K562 (cell line): Measurements from ENCODE around the gene KCNJ15. TPM values are rescaled to one million over a fixed set of nuclear protein-coding genes. Genes with fewer than 3 reads are reported as not detected.

ENCODE experiments used
- ATAC-seq: fragments of 200-7000 bp; cut with Tn5 transposase; 3 replicates; pipeline ENCODE4 v1.9.1; 2020; ENCODE audit warnings: moderate library complexity
- BruUV-seq: library from RNA; stranded (reverse); fragments of 400-500 nt; replicated peaks from 2 replicates; lab custom pipeline; 2021; lab: Mats Ljungman, UMichigan
- CTCF ChIA-PET: fragments of 300-600 bp; formaldehyde crosslinking; extraction: SDS; loops from one replicate; lab custom pipeline; 2021; ENCODE audit warnings: low intra/inter-chr PET ratio; lab: Yijun Ruan, JAX
- POLR2A ChIA-PET: fragments of 300-600, 350-650 bp; sonication (Branson Sonifier 250); formaldehyde crosslinking; extraction: SDS; loops from one replicate; lab custom pipeline; 2021; ENCODE audit warnings: antibody characterized with exemption, inconsistent platforms; lab: Yijun Ruan, JAX
- DNase-seq, 4 experiments: peaks; one replicate each; pipeline versions ENCODE4 v3.0.0 to v3.0.0-alpha.2; 2011 to 2018; ENCODE audit warnings: low spot score in 3 of 4, mixed read lengths in 3 of 4; ENCODE audit errors: extremely low read depth in 1 of 4
- FAIRE-seq: peaks from 2 replicates; lab custom pipeline; 2011; peaks lifted over from hg19 to GRCh38; lab: Jason Lieb, UNC
- H2AFZ ChIP-seq: 2 replicates; pipeline ENCODE4 v1.6.0; 2011; ENCODE audit warnings: low read depth, low read length, control low read depth, inconsistent platforms
- H3K27ac ChIP-seq: fragments of 200-600 bp; 3 replicates; pipeline ENCODE4 v1.8.0; 2011; ENCODE audit warnings: low read depth, mild to moderate bottlenecking, control low read depth, inconsistent platforms, low read length, moderate library complexity, mixed read lengths; ENCODE audit errors: extremely low read depth
- H3K27me3 ChIP-seq, 2 experiments: fragments of 300-600 bp in 1 of 2; 2 replicates in 1 of 2; 3 replicates in 1 of 2; pipeline versions ENCODE4 v1.6.0 to v1.8.0; 2011; ENCODE audit warnings: inconsistent platforms in 2 of 2, low read length in 2 of 2, mild to moderate bottlenecking in 1 of 2, mixed read lengths in 1 of 2, moderate library complexity in 1 of 2; ENCODE audit not compliant: control insufficient read depth in 2 of 2, insufficient read depth in 2 of 2
- H3K36me3 ChIP-seq: fragments of 300-600 bp; 3 replicates; pipeline ENCODE4 v1.8.0; 2011; ENCODE audit warnings: mild to moderate bottlenecking, low read length, inconsistent platforms; ENCODE audit not compliant: control insufficient read depth, insufficient read depth
- H3K4me1 ChIP-seq, 2 experiments: fragments of 200-600 bp in 1 of 2; replicated peaks in 1 of 2; 2 replicates in 1 of 2; 3 replicates in 1 of 2; pipeline versions ENCODE4 v1.5.1 to v1.8.0; 2011; ENCODE audit warnings: inconsistent platforms in 2 of 2, low read length in 2 of 2, mild to moderate bottlenecking in 1 of 2, mixed read lengths in 1 of 2, moderate library complexity in 1 of 2; ENCODE audit not compliant: control insufficient read depth in 2 of 2, insufficient read depth in 2 of 2
- H3K4me2 ChIP-seq: 2 replicates; pipeline ENCODE4 v1.6.1; 2011; ENCODE audit warnings: low read length, control low read depth, inconsistent platforms, mixed read lengths; ENCODE audit not compliant: insufficient read depth
- H3K4me3 ChIP-seq: fragments of 200-600 bp; sonication (generic), shearing (Covaris generic); 2 replicates; pipeline ENCODE4 v1.5.1; 2016; ENCODE audit warnings: control low read depth, inconsistent platforms
- H3K79me2 ChIP-seq: fragments of 200-600 bp; 3 replicates; pipeline ENCODE4 v1.8.0; 2011; ENCODE audit warnings: low read length, inconsistent platforms; ENCODE audit not compliant: control insufficient read depth, insufficient read depth
- H3K9ac ChIP-seq, 2 experiments: 2 replicates each; pipeline versions ENCODE4 v1.6.0 to v1.6.1; 2011; ENCODE audit warnings: low read depth in 2 of 2, low read length in 2 of 2, control low read depth in 1 of 2, inconsistent platforms in 1 of 2, mild to moderate bottlenecking in 1 of 2, mixed read lengths in 1 of 2; ENCODE audit not compliant: insufficient read depth in 1 of 2
- H3K9me1 ChIP-seq: one replicate; pipeline ENCODE4 v1.6.0; 2011; ENCODE audit warnings: inconsistent platforms, mild to moderate bottlenecking, low read length, moderate library complexity; ENCODE audit not compliant: control insufficient read depth, insufficient read depth
- H3K9me3 ChIP-seq: replicated peaks from 2 replicates; pipeline ENCODE4 v1.5.1; 2011; ENCODE audit warnings: low read depth, low read length, inconsistent platforms; ENCODE audit not compliant: control insufficient read depth, insufficient read depth
- H4K20me1 ChIP-seq: replicated peaks from 2 replicates; pipeline ENCODE4 v1.6.1; 2011; ENCODE audit warnings: low read length, inconsistent platforms, mixed read lengths; ENCODE audit not compliant: control insufficient read depth, insufficient read depth
- BRF2 ChIP-seq: IDR thresholded peaks from 3 replicates; pipeline ENCODE4 v1.6.1; 2011; ENCODE audit warnings: borderline replicate concordance, mild to moderate bottlenecking; ENCODE audit not compliant: insufficient read length, insufficient read depth
- CHD2 ChIP-seq: IDR thresholded peaks from 2 replicates; pipeline ENCODE4 v1.6.1; 2011; ENCODE audit warnings: low read depth, low read length
- CREB3 ChIP-seq: fragments of 450-650 bp; conservative IDR thresholded peaks from 2 replicates; pipeline ENCODE4 v1.6.1; 2016; ENCODE audit warnings: missing genetic modification characterization, low read depth, mild to moderate bottlenecking, missing compliant biosample characterization, moderate library complexity
- ELK1 ChIP-seq: sonication (generic); formaldehyde crosslinking; IDR thresholded peaks from 2 replicates; pipeline ENCODE4 v1.8.1; 2022; ENCODE audit warnings: missing genetic modification reagents
- HLTF ChIP-seq: fragments of 450-650 bp; IDR thresholded peaks from 2 replicates; pipeline ENCODE4 v1.6.1; 2016
- MIER1 ChIP-seq: fragments of 450-650 bp; IDR thresholded peaks from 2 replicates; pipeline ENCODE4 v1.6.1; 2016; ENCODE audit warnings: antibody characterized with exemption, mild to moderate bottlenecking, low read depth
- MYBL2 ChIP-seq, 2 experiments: fragments of 450-650 bp in 1 of 2; sonication (generic) in 1 of 2; formaldehyde crosslinking in 1 of 2; IDR thresholded peaks; 2 replicates each; pipeline versions ENCODE4 v1.6.1 to v1.8.1; 2017 to 2022; ENCODE audit warnings: borderline replicate concordance in 1 of 2, inconsistent platforms in 1 of 2, low read depth in 1 of 2, mild to moderate bottlenecking in 1 of 2, missing genetic modification reagents in 1 of 2, moderate library complexity in 1 of 2
- NEUROD1 ChIP-seq: fragments of 150-350 bp; IDR thresholded peaks from 2 replicates; pipeline ENCODE4 v1.6.1; 2014; ENCODE audit warnings: borderline replicate concordance, low read length, low read depth; ENCODE audit not compliant: partially characterized antibody
- SMAD2 ChIP-seq: fragments of 150-350 bp; IDR thresholded peaks from 2 replicates; pipeline ENCODE4 v1.6.1; 2014; ENCODE audit warnings: low read depth, mild to moderate bottlenecking, low read length
- SPI1 ChIP-seq: IDR thresholded peaks from 2 replicates; pipeline ENCODE4 v1.6.1; 2011; ENCODE audit warnings: low read depth, low read length, control low read depth, borderline replicate concordance
- ZBTB11 ChIP-seq, 3 experiments: fragments of 200-800 bp in 1 of 3; fragments of 250-450 bp in 1 of 3; fragments of 450-650 bp in 1 of 3; sonication (Bioruptor Pico) in 1 of 3; sonication (Bioruptor generic) in 1 of 3; formaldehyde crosslinking in 1 of 3; IDR thresholded peaks; 2 replicates each; pipeline versions ENCODE4 v1.6.1 to v1.8.0; 2016 to 2022; ENCODE audit warnings: mild to moderate bottlenecking in 2 of 3, missing genetic modification characterization in 2 of 3, missing compliant biosample characterization in 1 of 3, moderate library complexity in 1 of 3
- ZBTB8A ChIP-seq: fragments of 450-650 bp; IDR thresholded peaks from 2 replicates; pipeline ENCODE4 v1.6.1; 2018; ENCODE audit warnings: mild to moderate bottlenecking, moderate library complexity; ENCODE audit not compliant: partially characterized antibody
- ZC3H8 ChIP-seq: fragments of 450-650 bp; IDR thresholded peaks from 2 replicates; pipeline ENCODE4 v1.6.1; 2017
- ZNF133 ChIP-seq: fragments of 250-450 bp; sonication (Bioruptor Pico); IDR thresholded peaks from 2 replicates; pipeline ENCODE4 v1.4.0; 2020; ENCODE audit warnings: mild to moderate bottlenecking
- ZNF384 ChIP-seq: IDR thresholded peaks from 2 replicates; pipeline ENCODE4 v1.6.1; 2012; ENCODE audit warnings: low read depth, low read length, improper control_type of control experiment
- ZNF668 ChIP-seq: fragments of 250-450 bp; sonication (Bioruptor Pico); IDR thresholded peaks from 2 replicates; pipeline ENCODE4 v1.8.0; 2022; ENCODE audit warnings: mild to moderate bottlenecking, inconsistent platforms
- ZNF77 ChIP-seq: fragments of 250-450 bp; sonication (Bioruptor Pico); IDR thresholded peaks from 2 replicates; pipeline ENCODE4 v1.5.0; 2020
- whole genome bisulfite sequencing: fragments of 100-300 bp; shearing (Covaris generic); methylation state at CpG from one replicate; pipeline ENCODE4 v1.1.6; 2016; ENCODE audit warnings: low coverage, mixed read lengths; ENCODE audit not compliant: insufficient coverage; ENCODE audit errors: missing lambda C conversion rate; 5-methylcytosine and 5-hydroxymethylcytosine counted together
- in situ Hi-C: fragments of 300-500 bp; cut with MboI; formaldehyde crosslinking; loops from 4 replicates; pipeline ENCODE4 v1.15.0; 2018; ENCODE audit warnings: inconsistent platforms, mixed read lengths
- intact Hi-C: fragments of 100-400 bp; cut with micrococcal nuclease; formaldehyde crosslinking; loops from 2 replicates; pipeline ENCODE4 v1.14.2; 2022
- polyA plus RNA-seq, 8 experiments: library from polyadenylated mRNA; depleted of rRNA in 4 of 8; stranded (reverse) in 5 of 8; unstranded in 3 of 8; fragments of >200 nt; fragmentation: Nextera tagmentation in 2 of 8; fragmentation: Illumina TruSeq in 1 of 8; extraction: Ambion mirVana in 2 of 8; extraction: Trizol in 1 of 8; gene quantifications; 2 replicates each; pipeline versions ENCODE4 v1.2.1 to v1.2.3, GENCODE V29; 2011 to 2014; ENCODE audit warnings: inconsistent platforms in 1 of 8, missing spikeins in 1 of 8
- total RNA-seq, 7 experiments: library from RNA; depleted of rRNA in 6 of 7; stranded (reverse); fragments of >200 nt in 6 of 7; fragmentation: Illumina TruSeq in 2 of 7; extraction: Trizol in 2 of 7; gene quantifications; 2 replicates each; pipeline versions ENCODE4 v1.2.1 to v1.2.3, GENCODE V29; 2011 to 2021; ENCODE audit warnings: low replicate concordance in 1 of 7

KCNJ15 gene
- total and polyA plus RNA-seq, 9 of the 15 experiments (the other 6 are each of a cell fraction or from before 2014, with no cell fraction given): 0.20 to 3.0 (median 0.72) TPM; not detected in 1

- Histone ChIP-seq H3K9ac (no peak overlapping the region), H3K9me3 (no peaks in the 10 kb centered on the region), H3K4me2 (no peak overlapping the region), H4K20me1 (no peaks in the 10 kb centered on the region; the same call in 1 of the 2 replicates), H3K27me3 (peaks cover 0 to 2% of the 10 kb centered on the region in 2 experiments; a peak in 3 of 5 replicates), H2AFZ (no peak overlapping the region), H3K9me1 (no peaks in the 10 kb centered on the region), H3K36me3 (no peaks in the 10 kb centered on the region), H3K27ac (no peak overlapping the region), H3K4me3 (no peak overlapping the region), H3K79me2 (no peaks in the 10 kb centered on the region), H3K4me1 (no peaks in the 10 kb centered on the region; a peak in 1 of 5 replicates)
- under 1% methylated on average over 6 of the region's 6 CpGs for WGBS
- DNase-seq: no peak
- CTCF ChIA-PET: no interaction called here
- no peak for FAIRE-seq
- BruUV-seq: no TSS peak
- POLR2A ChIA-PET: no interaction called here
- intact Hi-C loops: no loop called here
- ATAC-seq: no peak
- in situ Hi-C loops: no loop called here
- TF ChIP-seq SPI1: no peak
- TF ChIP-seq SMAD2: no peak
- TF ChIP-seq HLTF: no peak
- TF ChIP-seq ZNF133 (CRISPR knock-in tag): no peak
- TF ChIP-seq MYBL2 (IDR thresholded peaks at IDR 0.05; ENCODE audit: low read depth): no peak
- no peak for TF ChIP-seq MYBL2 (CRISPR knock-in tag; IDR thresholded peaks at IDR 0.05; ENCODE audit: borderline replicate concordance)
- TF ChIP-seq NEUROD1: no peak
- TF ChIP-seq ELK1 (CRISPR knock-in tag): no peak
- TF ChIP-seq CHD2: no peak
- TF ChIP-seq BRF2: no peak
- TF ChIP-seq ZNF384: no peak
- TF ChIP-seq MIER1: no peak
- no peak for TF ChIP-seq ZC3H8
- TF ChIP-seq ZNF668 (CRISPR knock-in tag): no peak
- no peak for TF ChIP-seq ZNF77 (CRISPR knock-in tag)
- TF ChIP-seq CREB3: no peak
- TF ChIP-seq ZBTB8A: no peak
- no peak for TF ChIP-seq ZBTB11 (CRISPR knock-in tag; IDR thresholded peaks at IDR 0.05)
Measured at GRCh38 chr21:38321568-38321967, 64.8 kb downstream of the KCNJ15 start.
